ENCODE results near the gene SRRM3.
"Not testable (repeated sequence)": the region's sequence is repeated elsewhere in the genome, so short reads cannot be mapped to it uniquely, and the experiment has no call there.

Gene SRRM3, protein sequence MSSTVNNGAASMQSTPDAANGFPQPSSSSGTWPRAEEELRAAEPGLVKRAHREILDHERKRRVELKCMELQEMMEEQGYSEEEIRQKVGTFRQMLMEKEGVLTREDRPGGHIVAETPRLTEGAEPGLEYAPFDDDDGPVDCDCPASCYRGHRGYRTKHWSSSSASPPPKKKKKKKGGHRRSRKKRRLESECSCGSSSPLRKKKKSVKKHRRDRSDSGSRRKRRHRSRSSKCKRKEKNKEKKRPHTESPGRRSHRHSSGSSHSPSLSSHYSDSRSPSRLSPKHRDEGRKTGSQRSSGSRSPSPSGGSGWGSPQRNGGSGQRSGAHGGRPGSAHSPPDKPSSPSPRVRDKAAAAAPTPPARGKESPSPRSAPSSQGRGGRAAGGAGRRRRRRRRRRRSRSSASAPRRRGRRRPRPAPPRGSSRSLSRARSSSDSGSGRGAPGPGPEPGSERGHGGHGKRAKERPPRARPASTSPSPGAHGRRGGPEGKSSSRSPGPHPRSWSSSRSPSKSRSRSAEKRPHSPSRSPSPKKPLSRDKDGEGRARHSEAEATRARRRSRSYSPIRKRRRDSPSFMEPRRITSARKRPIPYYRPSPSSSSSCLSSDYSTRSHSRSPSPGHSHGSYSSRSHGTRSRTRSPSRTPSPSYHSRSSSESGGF

DNA sequence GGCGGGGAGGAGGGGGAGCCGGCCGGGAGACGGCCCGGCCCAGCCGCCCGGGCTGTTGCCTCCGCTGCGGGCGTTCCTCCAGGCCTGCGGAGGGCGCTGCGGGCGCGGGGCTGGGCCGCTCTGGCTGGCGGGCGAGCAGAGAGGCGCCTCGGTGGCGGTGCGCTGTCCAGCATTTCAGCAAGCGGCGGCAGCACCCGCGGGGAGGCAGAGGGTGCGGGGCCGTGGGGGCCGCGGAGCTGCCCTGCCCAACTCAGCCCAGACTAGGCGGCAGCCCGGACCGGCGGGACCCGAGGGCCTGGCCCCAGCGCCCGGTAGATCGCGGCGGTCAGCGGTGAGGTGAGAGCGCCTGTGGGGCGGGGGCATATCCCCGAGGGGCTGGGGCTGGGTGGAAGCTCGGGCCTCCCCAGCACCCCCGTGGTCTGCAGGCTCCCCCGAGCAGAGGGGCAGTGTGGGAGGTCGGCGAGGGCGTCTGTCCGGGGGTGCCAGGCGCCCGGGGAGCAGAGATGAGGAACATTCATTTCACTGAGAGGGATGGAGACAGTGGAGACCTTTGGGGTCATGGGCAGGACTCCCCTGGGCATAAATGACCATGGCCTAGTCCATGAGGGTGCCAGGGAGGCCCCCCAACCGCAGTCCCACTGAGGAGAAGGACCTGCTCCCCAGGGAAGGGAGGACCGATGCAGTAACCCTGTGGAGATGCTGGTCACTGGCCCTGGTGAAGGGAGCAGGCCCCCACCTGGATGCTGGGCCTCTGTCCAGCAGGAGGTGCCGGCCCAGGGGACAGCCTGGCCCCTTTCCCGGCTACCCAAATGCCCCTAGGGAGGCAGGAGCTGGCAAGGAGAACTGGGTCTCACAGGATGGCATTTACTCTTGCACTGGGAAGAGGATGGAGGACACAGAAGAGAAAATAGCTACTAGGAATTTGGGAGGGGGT, at the start of gene SRRM3:
Gene SRRM3 (plus strand): TSS at position 165 of the 934 bp plus-strand sequence. CDS start 33,171 bp downstream, outside the sequence.
- DNase-seq (ENCODE audit: low spot score) = peak; percentile 66

DNA sequence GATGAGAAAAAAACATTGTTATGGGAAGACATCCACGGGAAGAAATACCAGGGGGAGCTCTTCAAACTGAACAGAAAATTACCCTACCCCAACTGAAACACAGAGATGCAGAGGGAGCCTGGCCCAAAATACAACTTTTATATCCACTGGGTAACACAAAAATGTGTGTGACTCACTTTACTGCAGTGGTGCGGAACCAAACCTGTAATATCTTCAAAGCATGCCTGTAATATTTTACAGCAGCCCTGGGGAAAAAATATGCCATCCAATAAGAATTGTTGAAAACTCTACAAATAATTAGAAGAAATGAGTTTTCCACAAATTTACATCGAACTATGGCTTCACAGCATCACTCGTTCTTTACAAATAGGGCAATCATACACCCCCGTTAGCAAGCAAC, 49.8 kb upstream of the SRRM3 start:
- no peak for DNase-seq (ENCODE audit: low spot score)

DNA sequence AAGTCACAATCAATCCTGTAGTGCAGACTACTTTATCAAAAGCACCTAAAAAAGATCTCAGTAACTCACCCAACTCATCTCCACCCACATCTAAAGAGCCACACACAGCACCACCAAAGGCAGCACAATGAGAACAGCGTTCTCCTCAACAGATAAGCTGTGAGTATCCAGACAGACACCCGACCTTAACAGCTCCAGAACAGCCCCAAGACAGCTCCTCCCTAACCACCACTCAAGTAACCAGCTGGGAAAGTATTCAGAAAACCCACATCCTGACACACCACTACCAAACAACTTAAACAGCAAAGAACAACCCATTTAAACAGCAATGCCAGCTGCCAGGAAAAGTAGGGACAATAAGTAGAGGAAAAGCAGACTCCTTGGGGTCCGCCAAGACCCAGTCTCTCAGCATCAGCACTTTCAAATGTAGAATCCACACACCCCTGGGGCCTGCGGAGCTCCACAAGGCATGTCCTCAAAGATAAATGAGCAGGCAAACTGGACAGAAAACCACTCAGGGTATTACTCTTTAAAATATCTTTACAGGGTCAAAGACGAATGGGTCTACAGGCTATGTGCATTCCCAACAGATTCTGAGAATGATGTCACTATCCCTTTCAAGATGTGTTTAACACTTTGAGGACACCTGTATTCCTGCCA, 48.0 kb upstream of the SRRM3 start:
- not testable (repeated sequence) for DNase-seq (ENCODE audit: low spot score)

DNA sequence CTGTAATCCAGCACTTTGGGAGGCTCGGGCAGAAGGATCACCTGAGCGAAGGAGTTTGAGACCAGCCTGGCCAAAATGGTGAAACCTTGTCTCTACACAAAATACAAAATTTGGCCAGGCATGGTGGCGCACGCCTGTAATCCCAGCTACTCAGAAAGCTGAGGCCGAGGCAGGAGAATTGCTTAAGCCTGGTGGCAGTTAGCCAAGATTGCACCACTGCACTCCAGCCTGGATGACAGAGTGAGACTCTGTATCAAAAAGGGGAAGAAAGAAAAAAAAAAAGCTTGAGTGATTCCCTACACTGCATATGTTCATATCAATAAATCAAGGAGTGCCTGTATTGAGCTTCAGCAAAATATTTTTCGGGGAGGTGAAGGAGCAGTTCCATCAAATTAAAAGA, 45.8 kb upstream of the SRRM3 start:
- DNase-seq (ENCODE audit: low spot score) = no peak

DNA sequence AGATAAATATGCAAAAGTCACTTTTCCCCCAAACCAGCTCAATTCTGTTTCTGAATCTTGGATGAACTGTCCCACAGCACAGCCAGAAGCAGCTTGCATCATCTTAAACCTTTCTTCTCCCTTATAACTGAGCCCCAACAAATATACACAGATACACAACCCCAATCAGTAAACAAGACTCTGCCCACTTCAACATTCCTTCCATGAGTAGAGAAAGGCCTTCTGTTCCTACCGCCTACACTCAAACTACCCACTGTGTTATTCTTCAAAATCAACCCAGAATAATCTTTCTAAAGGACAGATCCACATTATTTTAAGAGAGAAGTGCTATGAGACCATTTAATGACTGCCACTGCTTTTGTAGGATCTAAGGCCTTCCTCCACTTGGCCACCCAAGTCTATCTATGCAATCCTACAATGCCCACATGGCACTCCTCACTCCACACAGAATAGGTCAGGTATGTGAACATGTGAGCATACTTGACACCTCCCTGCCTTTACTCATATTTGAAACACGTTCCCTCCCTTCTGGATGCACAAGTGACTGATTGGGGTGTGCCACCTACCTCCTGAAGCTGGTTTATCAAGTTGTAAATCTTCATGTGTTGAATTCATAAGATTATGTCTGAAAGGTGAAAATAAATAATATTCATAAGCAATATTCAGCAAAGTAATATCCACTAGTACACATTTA, 44.6 kb upstream of the SRRM3 start:
- not testable (repeated sequence) for DNase-seq (ENCODE audit: low spot score)

DNA sequence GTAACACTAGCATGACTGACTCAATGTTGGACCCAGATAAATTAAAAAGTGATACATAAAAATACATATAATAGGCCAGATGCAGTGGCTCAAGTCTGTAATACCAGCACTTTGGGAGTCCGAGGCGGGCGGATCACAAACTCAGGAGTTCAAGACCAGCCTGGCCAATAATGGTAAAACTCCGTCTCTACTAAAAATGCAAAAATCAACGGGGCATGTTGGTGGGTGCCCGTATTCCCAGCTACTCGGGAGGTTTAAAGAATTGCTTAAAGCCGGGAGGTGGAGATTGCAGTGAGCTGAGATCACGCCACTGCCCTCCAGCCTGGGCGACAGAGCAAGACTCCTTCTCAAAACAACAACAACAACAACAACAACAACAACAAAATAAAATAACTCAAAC, 43.3 kb upstream of the SRRM3 start:
- DNase-seq (ENCODE audit: low spot score) = not testable (repeated sequence)

DNA sequence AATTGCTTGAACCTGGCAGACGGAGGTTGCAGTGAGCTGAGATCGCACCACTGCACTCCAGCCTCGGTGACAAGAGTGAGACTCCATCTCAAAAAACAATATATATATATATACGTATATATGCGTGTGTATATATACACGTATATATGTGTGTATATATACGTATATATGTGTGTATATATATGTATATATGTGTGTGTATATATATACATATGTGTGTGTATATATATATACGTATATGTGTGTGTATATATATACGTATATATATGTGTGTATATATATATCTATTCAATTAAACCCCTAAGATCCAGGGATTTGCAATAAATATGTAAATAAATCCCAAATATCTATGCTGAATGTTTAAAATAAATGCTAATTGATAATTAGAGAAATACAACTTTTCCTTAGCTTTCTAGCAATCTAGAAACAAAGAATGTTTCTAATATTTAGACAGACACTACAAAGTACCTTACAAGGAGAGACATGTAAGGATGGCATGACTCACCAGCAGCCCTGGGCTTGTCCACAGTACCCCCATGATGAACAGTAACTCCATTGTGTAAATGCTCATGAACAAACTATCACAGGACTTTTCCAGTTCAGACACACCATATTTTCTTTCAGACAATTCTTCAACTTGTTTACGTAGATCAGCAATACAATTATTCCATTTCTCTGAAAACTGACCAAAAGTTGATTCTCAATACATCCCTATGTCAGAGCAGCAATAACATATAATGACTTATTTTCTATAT, 39.1 kb upstream of the SRRM3 start:
- not testable (repeated sequence) for DNase-seq (ENCODE audit: low spot score)

DNA sequence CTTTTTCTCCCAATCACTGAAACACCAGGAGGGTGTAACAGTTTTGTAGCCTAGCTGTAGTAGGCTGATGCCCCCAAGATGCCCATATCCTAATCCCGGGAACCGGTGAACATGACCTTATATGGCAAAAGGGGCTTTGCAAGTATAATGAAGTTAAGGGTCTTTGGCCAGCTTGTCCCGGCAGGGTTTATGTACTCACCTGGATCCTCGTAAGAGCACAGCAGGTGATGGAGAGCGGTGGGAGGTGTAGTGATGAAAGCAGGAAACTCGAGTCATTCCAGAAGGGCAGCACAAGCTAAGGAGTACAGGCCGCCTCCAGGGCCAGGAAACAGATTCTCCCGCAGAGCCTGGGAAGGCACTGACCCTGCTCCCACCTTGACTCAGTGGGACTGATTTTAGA, 37.9 kb upstream of the SRRM3 start:
- not testable (repeated sequence) for DNase-seq (ENCODE audit: low spot score)

DNA sequence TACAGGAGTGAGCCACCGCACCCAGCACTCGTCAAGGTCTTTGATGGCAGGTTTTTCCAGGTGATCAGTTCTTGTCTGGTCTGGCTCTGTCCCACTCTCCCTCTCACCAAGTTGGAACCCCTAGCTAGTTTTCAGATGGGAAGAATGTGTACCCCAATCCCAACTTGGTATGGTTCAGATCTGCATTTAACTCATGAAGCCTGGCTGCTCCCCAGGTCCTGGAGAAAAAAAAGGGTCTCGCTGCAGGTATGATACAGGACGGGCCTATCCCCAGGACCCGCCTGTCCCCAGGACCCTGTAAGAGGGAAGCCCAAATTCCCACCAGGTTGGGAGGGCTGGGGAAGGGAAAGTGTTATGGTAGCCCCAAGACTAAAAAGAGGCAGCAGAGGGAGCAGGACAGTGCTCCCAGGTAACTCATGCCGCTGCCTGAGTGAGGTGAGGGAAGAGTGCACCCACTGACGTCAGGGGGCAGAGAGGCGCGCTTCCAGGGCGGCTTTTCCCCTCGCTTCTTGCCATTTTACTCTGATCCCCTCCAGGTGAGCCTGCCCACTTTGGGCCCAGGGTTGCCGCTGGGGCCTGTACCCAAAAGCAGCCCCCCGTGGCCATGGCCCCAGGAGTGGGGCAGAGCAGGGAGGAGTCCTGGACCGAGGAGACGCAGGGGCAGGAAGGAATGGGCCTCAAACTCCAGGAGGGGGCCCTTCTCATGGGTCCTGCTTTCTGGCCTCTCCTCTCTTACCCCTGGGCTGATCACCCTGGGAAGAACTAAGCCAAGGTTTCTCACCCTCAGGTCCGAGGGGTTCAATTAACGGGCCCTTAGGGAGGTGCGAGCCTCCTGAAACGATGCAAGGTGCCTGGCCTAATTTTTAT, 36.4 kb upstream of the SRRM3 start:
- DNase-seq (ENCODE audit: low spot score) = no peak

DNA sequence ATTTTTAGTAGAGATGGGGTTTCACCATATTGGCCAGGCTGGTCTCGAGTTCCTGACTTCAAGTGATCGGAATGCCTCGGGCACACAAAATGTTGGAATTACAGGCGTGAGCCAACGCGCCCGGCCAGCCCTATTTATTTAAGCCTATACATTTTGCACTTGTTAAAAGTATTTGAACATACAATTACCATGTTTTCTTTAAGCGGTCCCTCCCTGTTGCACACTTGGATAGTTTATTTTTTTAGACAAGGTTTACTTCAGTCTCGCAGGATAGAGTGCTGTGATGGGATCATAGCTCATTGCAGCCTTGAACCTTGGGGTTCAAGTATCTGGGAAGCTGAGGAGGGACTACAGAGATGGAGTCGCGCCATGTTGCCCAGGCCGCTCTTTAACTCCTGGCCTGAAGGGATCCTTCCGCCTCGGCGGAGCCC, 35.7 kb upstream of the SRRM3 start:
- no peak for DNase-seq (ENCODE audit: low spot score)

DNA sequence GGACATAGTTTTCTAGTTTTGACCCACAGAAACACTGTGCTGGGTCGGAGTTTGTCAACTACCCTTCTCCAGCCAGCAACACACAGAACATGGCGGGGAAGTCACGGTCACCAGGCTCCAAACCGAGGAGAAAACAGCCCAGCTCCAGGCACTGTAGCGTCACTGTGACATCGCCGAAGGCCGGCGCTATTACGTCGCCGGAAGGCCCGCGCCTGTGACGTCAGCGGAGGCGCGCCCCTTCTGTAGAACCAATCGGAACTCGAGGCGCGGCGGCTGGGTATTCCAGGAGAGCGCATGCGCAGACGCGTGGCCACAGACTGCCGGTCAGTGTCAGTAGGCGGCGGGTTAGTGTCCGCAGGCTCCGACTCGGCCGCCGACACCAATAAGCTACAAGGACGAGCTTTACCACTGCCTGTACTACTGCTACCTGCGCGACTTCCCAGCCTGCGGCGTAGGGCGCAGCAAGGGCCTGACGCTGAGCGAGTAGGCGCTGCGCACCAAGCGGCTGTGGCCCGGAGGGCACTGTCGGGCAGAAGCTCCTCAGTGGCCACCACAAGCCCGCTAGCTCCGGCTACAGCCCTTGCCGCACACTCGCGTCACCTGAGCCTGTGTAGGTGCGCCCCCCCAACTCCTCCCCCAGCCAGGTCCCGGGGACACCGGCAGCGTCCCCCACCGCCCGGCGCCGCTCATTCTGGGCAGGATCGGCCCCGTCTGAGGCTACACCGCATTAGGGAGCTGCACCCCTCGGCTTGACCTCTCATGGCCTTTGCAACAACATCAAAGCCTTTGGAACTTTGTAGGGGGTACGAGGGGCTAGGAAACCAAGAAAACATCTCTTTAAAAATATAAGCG, 35.1 kb upstream of the SRRM3 start:
- peak; percentile 91 for DNase-seq (ENCODE audit: low spot score)

DNA sequence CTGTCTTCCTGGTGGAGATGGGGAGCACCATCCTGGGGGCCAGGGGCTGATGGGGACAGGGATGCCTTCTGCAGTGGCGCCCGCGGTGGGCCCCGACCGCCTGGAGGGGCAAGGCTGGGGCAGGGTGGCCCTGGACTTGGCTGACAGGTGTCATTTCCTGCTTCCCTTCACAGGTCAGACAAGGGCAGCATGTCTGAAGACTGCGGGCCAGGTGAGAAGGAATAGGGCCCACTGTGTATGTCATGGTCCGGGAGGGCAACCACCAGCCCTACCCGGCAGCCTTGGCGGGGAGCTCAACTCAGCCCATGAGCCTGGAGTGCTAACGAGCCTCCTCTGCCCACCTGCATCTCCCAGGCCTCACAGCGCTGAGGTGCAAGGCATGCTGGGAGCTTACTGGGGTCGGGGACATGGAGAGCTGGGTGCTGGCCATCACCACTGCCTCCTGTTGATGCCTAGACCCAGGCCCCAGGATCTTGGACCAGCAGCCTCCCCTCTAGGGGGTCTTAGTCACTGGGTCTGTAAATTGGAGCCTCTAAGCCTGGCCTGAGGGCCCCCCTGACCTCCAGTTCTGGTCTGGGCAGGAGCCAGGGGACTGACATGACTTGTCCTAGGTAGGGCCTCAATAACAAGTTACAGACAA, 28.0 kb upstream of the SRRM3 start:
- no peak for DNase-seq (ENCODE audit: low spot score)

DNA sequence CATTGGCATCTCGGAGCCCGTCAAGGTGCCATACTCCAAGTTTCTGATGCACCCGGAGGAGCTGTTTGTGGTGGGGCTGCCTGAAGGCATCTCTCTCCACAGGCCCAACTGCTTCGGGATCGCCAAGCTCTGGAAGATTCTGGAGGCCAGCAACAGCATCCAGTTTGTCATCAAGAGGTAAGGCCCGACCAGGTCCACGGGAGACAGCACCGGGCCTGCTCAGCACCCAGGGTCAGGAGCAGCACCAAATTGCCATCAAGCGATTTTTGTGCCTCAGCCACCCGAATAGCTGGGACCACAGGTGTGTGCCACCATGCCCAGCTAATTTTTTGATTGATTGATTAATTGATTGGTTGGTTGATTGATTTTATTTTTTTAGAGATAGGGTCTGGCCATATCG, 24.7 kb upstream of the SRRM3 start:
- DNase-seq (ENCODE audit: low spot score) = not testable (repeated sequence)

DNA sequence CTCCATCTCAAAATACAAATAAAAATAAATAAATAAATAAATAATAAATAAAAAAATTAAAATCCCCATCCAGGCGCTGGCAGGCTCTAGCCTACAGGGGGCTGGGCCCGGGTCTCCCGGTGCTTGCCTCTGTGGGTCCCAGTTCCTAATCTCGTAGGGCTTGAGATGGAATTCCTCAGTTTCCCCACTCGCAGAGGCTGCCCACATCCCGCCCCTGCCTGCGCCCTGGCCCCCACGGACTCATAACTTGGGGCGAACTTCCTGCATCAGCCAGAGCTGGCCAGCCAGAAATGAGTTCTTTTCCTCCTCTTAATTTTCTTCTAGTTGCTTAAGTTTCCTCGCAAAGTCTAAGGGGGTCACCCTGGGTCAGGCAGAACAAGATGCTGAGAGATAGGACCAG, 22.0 kb upstream of the SRRM3 start:
- DNase-seq (ENCODE audit: low spot score) = no peak

DNA sequence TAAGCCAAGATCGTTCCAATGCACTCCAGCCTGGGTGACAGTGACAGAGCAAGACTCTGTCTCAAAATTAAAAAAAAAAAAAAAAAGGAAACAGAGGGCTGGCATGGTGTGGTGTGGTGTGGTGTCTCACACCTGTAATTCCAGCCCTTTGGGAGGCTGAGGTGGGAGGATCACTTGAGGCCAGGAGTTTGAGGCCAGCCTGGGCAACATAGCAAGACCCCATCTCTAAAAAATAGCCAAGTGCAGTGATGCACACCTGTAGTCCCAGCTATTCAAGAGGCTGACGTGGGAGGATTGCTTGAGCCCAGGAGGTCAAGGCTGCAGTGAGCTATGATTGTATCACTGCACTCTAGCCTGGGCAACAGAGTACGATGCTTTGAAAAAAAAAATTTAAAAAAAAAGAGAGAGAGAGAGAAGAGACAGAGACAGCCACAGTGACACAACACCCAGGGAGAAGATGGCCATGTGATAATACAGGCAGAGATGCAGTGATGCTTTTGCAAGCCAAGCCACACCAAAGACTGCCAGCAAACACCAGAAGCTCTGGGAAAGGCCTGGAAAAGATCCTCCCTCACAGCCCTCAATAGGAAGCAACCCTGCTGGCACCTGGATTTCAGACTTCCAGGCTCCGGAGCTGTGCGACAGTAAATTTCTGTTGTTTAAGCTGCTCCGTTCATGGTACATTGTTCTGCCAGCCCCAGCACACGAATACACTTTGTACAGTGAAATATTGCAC, 19.3 kb upstream of the SRRM3 start:
- no peak for DNase-seq (ENCODE audit: low spot score)

DNA sequence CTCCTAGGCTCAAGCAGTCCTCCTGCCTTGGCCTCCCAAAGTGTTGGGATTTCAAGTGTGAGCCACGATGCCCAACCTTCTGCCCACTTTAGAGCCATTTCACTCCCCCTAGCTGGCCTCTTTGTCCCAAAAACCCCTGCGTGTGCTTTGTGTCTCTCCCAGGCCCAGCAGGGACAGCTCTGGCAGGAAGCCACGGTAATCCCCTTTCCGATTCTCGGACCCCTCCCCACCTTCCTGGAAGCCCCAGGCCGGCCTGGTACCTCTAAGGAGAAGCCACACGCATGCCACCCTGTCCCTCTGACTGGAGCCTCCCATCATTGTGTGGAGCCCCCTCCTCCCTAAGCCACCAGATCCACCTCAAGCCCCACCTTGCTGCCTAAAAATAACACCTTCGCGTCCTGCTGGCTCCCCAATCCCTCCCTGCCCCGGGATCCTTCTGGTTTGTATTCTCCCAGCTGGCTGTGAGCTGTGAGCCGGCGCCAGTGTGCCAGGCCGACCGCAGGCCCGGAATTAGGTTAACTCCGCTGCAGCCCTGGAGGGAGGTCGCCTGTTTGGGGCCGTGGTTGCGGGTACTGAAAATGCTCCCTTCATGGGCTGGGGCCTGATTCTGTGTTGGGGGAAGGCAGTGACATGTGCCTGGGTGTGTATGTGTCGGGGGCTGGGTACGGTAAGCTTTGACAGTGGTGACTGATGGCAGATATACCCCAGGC, 16.4 kb upstream of the SRRM3 start:
- no peak for DNase-seq (ENCODE audit: low spot score)

DNA sequence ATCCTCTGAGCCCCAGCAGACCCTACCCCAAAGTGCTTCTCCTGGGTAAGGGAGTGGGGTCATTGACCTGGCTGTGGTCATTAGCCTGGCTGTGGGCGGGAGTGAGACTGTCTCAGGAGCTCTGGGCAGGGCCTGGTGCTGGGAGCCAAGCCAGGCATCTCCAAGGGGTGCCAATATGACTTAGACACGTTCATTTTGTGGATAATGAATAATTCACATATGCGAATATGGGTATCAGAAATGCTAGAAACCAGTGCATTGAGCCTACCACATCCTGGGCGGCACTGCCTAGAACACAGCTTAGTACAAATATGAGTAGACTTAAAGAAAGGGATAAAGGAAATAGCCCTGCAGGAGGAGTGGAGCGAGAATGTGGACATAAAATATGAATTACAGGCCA, 14.4 kb upstream of the SRRM3 start:
- no peak for DNase-seq (ENCODE audit: low spot score)
